ENCODE results near the gene PTPN7. TPM values are rescaled to one million over a fixed set of nuclear protein-coding genes. Genes with fewer than 3 reads are reported as not detected.

PTPN7 gene
- total RNA-seq, 1 experiment from 2014 or later: not detected

- H4K20me1 ChIP-seq (ENCODE audit: insufficient read depth): no peaks in the 10 kb centered on the region
- POLR2A ChIA-PET (ENCODE audit: unreplicated experiment): no interaction called here
- H3K9me2 ChIP-seq (ENCODE audit: insufficient read depth): no peaks in the 10 kb centered on the region
- no peak overlapping the region for H3K27ac ChIP-seq
- CTCF ChIA-PET: no interaction called here
- H2AFZ ChIP-seq: no peak overlapping the region
- TF ChIP-seq CTCF (conservative IDR thresholded peaks at IDR 0.05): no peak
- no peak for TF ChIP-seq EZH2 (IDR thresholded peaks at IDR 0.05; ENCODE audit: low read depth)
- H3K4me2 ChIP-seq: peak overlapping the region; percentile 78; the same call in 1 of the 2 replicates
- H3K36me3 ChIP-seq (ENCODE audit: low read depth): no peaks in the 10 kb centered on the region
- H3K9me3 ChIP-seq (ENCODE audit: insufficient read depth, low read depth): no peaks in the 10 kb centered on the region
- peaks cover 3% of the 10 kb centered on the region; the same call in 1 of the 2 replicates for H3K27me3 ChIP-seq (ENCODE audit: insufficient read depth, low read depth)
- H3K79me2 ChIP-seq (ENCODE audit: low read depth): no peaks in the 10 kb centered on the region
- H3F3A ChIP-seq (ENCODE audit: insufficient read depth, low read depth): peaks cover 32% of the 10 kb centered on the region
- no peak overlapping the region for H3K4me3 ChIP-seq
- intact Hi-C loops (cut with micrococcal nuclease; ENCODE audit: unreplicated experiment): no loop called here
- H3K4me1 ChIP-seq (replicated peaks; ENCODE audit: insufficient read depth): peaks cover 43% of the 10 kb centered on the region
- BruUV-seq (replicated peaks): no TSS peak
- DNase-seq: peak in 1 of 2 experiments; percentile 28
These were observed 37.9 kb upstream of the PTPN7 start for GRCh38 chr1:202198366-202198724.

- Histone ChIP-seq H3K4me3 (no peak overlapping the region), H3K79me2 (ENCODE audit: low read depth) (no peaks in the 10 kb centered on the region), H3K4me1 (replicated peaks; ENCODE audit: insufficient read depth) (peaks cover 43% of the 10 kb centered on the region), H3K9me2 (ENCODE audit: insufficient read depth) (no peaks in the 10 kb centered on the region), H3F3A (ENCODE audit: insufficient read depth, low read depth) (peaks cover 28% of the 10 kb centered on the region), H3K27ac (no peak overlapping the region), H3K9me3 (ENCODE audit: insufficient read depth, low read depth) (no peaks in the 10 kb centered on the region), H3K4me2 (0 out of 2 replicates have a peak overlapping the region, but pooled peaks have one; percentile 78), H2AFZ (no peak overlapping the region), H3K27me3 (ENCODE audit: insufficient read depth, low read depth) (peaks cover 7% of the 10 kb centered on the region; the same call in 1 of the 2 replicates), H4K20me1 (ENCODE audit: insufficient read depth) (no peaks in the 10 kb centered on the region), H3K36me3 (ENCODE audit: low read depth) (no peaks in the 10 kb centered on the region)
- TF ChIP-seq CTCF (conservative IDR thresholded peaks at IDR 0.05) (no peak), EZH2 (IDR thresholded peaks at IDR 0.05; ENCODE audit: low read depth) (no peak)
- DNase-seq: peak in 1 of 2 experiments; percentile 23
- intact Hi-C loops (cut with micrococcal nuclease; ENCODE audit: unreplicated experiment): no loop called here
- POLR2A ChIA-PET (ENCODE audit: unreplicated experiment): no interaction called here
- BruUV-seq (replicated peaks): no TSS peak
- CTCF ChIA-PET: no interaction called here
These were observed 37.4 kb upstream of the PTPN7 start for GRCh38 chr1:202197653-202198365.

- POLR2A ChIA-PET (ENCODE audit: unreplicated experiment): no interaction called here
- H4K20me1 ChIP-seq (ENCODE audit: insufficient read depth): no peaks in the 10 kb centered on the region
- intact Hi-C loops (cut with micrococcal nuclease; ENCODE audit: unreplicated experiment): no loop called here
- H3K4me1 ChIP-seq (replicated peaks; ENCODE audit: insufficient read depth): peaks cover 18% of the 10 kb centered on the region
- H3K4me3 ChIP-seq: no peak overlapping the region
- no peaks in the 10 kb centered on the region for H3K36me3 ChIP-seq (ENCODE audit: low read depth)
- no peaks in the 10 kb centered on the region for H3K9me3 ChIP-seq (ENCODE audit: insufficient read depth, low read depth)
- H3K27ac ChIP-seq: no peak overlapping the region
- BruUV-seq (replicated peaks): no TSS peak
- DNase-seq: no peak
- H2AFZ ChIP-seq: no peak overlapping the region
- H3K27me3 ChIP-seq (ENCODE audit: insufficient read depth, low read depth): peaks cover 7% of the 10 kb centered on the region; the same call in 1 of the 2 replicates
- CTCF ChIA-PET: interaction anchor here (0.7 to 1.9 kb wide), 4 partner anchors 42 to 148 kb away, joined by 3 to 8 read pairs (median 4); partner anchors contain the start of gene UBE2T
- H3F3A ChIP-seq (ENCODE audit: insufficient read depth, low read depth): no peaks in the 10 kb centered on the region
- H3K79me2 ChIP-seq (ENCODE audit: low read depth): no peaks in the 10 kb centered on the region
- TF ChIP-seq EZH2 (IDR thresholded peaks at IDR 0.05; ENCODE audit: low read depth) (no peak), CTCF (conservative IDR thresholded peaks at IDR 0.05) (no peak)
- no peaks in the 10 kb centered on the region for H3K9me2 ChIP-seq (ENCODE audit: insufficient read depth)
- H3K4me2 ChIP-seq: no peak overlapping the region
These were observed 33.9 kb upstream of the PTPN7 start for GRCh38 chr1:202194328-202194648.
